HCT116 (cell line): ENCODE results near the gene CR1L.

Experiments used
- CEBPB ChIP-seq: IDR thresholded peaks from 2 replicates; pipeline ENCODE4 v1.6.1; 2012; ENCODE audit warnings: low read depth
- EZH2 ChIP-seq: fragments of 200-600 bp; sonication (generic); IDR thresholded peaks from 2 replicates; pipeline ENCODE4 v1.6.1; 2017; ENCODE audit warnings: antibody characterized with exemption, mixed run types
- JUND ChIP-seq: IDR thresholded peaks from 2 replicates; pipeline ENCODE4 v1.6.1; 2012
- POLR2A ChIP-seq: IDR thresholded peaks from 2 replicates; pipeline ENCODE4 v1.7.0; 2011; ENCODE audit warnings: borderline replicate concordance; ENCODE audit not compliant: insufficient read depth, insufficient read length; ENCODE audit errors: extremely low read depth
- SP1 ChIP-seq: IDR thresholded peaks from 2 replicates; pipeline ENCODE4 v1.6.1; 2012; ENCODE audit warnings: low read depth
- SRF ChIP-seq: IDR thresholded peaks from 2 replicates; pipeline ENCODE4 v1.6.1; 2012; ENCODE audit warnings: low read depth
- TCF7L2 ChIP-seq: IDR thresholded peaks from 2 replicates; pipeline ENCODE4 v1.7.0; 2011; ENCODE audit warnings: borderline replicate concordance, inconsistent platforms; ENCODE audit not compliant: insufficient read depth, insufficient read length; ENCODE audit errors: extremely low read depth
- YY1 ChIP-seq: IDR thresholded peaks from 2 replicates; pipeline ENCODE4 v1.6.1; 2011; ENCODE audit warnings: low read length, low read depth, moderate library complexity, mild to moderate bottlenecking; ENCODE audit not compliant: insufficient replicate concordance; ENCODE audit errors: extremely low read depth
- ZBTB33 ChIP-seq: IDR thresholded peaks from 2 replicates; pipeline ENCODE4 v1.6.1; 2011; ENCODE audit warnings: mild to moderate bottlenecking, low read length, moderate library complexity; ENCODE audit not compliant: insufficient replicate concordance; ENCODE audit errors: extremely low read depth
- ZFX ChIP-seq: fragments of 450-650 bp; IDR thresholded peaks from 2 replicates; pipeline ENCODE4 v1.6.1; 2017
- TF ChIP-seq, protein P1 (sequence below): IDR thresholded peaks from 2 replicates; pipeline ENCODE4 v1.6.1; 2012
- TF ChIP-seq, protein P2 (sequence below), 3 experiments: fragments of 200-600 bp in 1 of 3; sonication (generic) in 1 of 3; IDR thresholded peaks in 2 of 3; conservative IDR thresholded peaks in 1 of 3; 2 replicates each; pipeline ENCODE4 v1.5.1; 2012 to 2017; ENCODE audit warnings: low read depth in 2 of 3, low read length in 2 of 3, antibody characterized with exemption in 1 of 3, borderline replicate concordance in 1 of 3, control low read depth in 1 of 3, mild to moderate bottlenecking in 1 of 3, mixed read lengths in 1 of 3, mixed run types in 1 of 3, moderate library complexity in 1 of 3; ENCODE audit not compliant: insufficient read depth in 1 of 3
- TF ChIP-seq, protein P3 (sequence below): IDR thresholded peaks from 2 replicates; pipeline ENCODE4 v1.6.1; 2012; ENCODE audit warnings: low read depth

DNA sequence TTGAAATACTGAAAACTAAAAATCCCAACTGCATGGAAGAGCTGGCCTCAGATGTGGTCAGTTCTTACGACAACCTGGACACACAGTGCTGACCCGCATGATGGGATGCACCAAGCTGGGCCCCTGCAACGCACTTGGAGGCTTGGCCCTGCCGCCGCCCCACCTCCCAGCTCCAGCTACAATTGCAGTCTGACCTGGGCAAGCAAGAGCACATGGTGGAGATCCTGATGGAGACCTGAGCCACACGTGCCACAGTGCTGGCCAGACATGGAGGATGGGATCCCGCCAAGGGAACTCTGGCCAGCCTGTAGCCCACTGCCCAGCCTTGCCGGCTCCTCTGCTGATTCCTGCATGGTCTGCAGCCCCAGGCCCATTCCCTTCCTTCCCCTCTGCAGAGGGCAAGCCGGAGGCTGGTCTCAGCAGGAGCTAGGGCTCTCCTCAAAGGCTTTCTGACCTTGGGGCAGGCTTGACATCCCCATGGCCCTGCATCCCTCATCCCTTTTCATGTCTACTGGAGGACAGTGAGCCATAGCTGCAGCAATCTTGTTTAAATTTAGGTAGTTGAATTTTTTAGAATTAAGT, 14.1 kb downstream of the CR1L start:
- TF ChIP-seq JUND (no peak), ZFX (no peak), CEBPB (no peak), POLR2A (no peak), SP1 (no peak), TCF7L2 (no peak), ZBTB33 (no peak), EZH2 (no peak), YY1 (no peak), SRF (no peak)
- TF ChIP-seq, protein P1, sequence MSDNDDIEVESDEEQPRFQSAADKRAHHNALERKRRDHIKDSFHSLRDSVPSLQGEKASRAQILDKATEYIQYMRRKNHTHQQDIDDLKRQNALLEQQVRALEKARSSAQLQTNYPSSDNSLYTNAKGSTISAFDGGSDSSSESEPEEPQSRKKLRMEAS, result no peak
- TF ChIP-seq, protein P2, sequence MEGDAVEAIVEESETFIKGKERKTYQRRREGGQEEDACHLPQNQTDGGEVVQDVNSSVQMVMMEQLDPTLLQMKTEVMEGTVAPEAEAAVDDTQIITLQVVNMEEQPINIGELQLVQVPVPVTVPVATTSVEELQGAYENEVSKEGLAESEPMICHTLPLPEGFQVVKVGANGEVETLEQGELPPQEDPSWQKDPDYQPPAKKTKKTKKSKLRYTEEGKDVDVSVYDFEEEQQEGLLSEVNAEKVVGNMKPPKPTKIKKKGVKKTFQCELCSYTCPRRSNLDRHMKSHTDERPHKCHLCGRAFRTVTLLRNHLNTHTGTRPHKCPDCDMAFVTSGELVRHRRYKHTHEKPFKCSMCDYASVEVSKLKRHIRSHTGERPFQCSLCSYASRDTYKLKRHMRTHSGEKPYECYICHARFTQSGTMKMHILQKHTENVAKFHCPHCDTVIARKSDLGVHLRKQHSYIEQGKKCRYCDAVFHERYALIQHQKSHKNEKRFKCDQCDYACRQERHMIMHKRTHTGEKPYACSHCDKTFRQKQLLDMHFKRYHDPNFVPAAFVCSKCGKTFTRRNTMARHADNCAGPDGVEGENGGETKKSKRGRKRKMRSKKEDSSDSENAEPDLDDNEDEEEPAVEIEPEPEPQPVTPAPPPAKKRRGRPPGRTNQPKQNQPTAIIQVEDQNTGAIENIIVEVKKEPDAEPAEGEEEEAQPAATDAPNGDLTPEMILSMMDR (IDR thresholded peaks at IDR 0.05 in 2 of 3, conservative IDR thresholded peaks at IDR 0.05 in 1 of 3; ENCODE audit: borderline replicate concordance in 1 of 3, insufficient read depth in 1 of 3, low read depth in 2 of 3, low read length in 2 of 3), result no peak
- TF ChIP-seq, protein P3, sequence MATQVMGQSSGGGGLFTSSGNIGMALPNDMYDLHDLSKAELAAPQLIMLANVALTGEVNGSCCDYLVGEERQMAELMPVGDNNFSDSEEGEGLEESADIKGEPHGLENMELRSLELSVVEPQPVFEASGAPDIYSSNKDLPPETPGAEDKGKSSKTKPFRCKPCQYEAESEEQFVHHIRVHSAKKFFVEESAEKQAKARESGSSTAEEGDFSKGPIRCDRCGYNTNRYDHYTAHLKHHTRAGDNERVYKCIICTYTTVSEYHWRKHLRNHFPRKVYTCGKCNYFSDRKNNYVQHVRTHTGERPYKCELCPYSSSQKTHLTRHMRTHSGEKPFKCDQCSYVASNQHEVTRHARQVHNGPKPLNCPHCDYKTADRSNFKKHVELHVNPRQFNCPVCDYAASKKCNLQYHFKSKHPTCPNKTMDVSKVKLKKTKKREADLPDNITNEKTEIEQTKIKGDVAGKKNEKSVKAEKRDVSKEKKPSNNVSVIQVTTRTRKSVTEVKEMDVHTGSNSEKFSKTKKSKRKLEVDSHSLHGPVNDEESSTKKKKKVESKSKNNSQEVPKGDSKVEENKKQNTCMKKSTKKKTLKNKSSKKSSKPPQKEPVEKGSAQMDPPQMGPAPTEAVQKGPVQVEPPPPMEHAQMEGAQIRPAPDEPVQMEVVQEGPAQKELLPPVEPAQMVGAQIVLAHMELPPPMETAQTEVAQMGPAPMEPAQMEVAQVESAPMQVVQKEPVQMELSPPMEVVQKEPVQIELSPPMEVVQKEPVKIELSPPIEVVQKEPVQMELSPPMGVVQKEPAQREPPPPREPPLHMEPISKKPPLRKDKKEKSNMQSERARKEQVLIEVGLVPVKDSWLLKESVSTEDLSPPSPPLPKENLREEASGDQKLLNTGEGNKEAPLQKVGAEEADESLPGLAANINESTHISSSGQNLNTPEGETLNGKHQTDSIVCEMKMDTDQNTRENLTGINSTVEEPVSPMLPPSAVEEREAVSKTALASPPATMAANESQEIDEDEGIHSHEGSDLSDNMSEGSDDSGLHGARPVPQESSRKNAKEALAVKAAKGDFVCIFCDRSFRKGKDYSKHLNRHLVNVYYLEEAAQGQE, result no peak
